Measurements from ENCODE around the gene CCNL2.

Gene CCNL2

GRCh38 chr1:1381294-1381693, 17.8 kb downstream of the CCNL2 start:
- Histone ChIP-seq H4K20me1 (ENCODE audit: insufficient read depth, low read length) (no peaks in the 10 kb centered on the region), H3K4me2 (ENCODE audit: low read length) (no peak overlapping the region), H3K36me3 (replicated peaks; ENCODE audit: low read depth, low read length) (peaks cover 32% of the 10 kb centered on the region), H3K9ac (ENCODE audit: low read length) (no peak overlapping the region), H3K9me3 (ENCODE audit: insufficient read depth, low read length) (no peaks in the 10 kb centered on the region), H3K27me3 (ENCODE audit: low read depth, low read length) (no peaks in the 10 kb centered on the region), H3K27ac (ENCODE audit: low read length) (no peak overlapping the region), H3K4me3 (ENCODE audit: low read length) (no peak overlapping the region), H3K4me1 (ENCODE audit: low read length) (peaks cover 2% of the 10 kb centered on the region), H3K79me2 (ENCODE audit: low read length) (peaks cover 25% of the 10 kb centered on the region), H2AFZ (ENCODE audit: low read depth, low read length) (no peak overlapping the region)
- TF ChIP-seq CTCF (IDR thresholded peaks at IDR 0.05; ENCODE audit: low read depth, low read length) (no peak), EZH2phosphoT487 (IDR thresholded peaks at IDR 0.05; ENCODE audit: low read depth) (no peak)

- Histone ChIP-seq H3K9me3 (ENCODE audit: insufficient read depth, low read length) (no peaks in the 10 kb centered on the region), H3K79me2 (ENCODE audit: low read length) (peaks cover 26% of the 10 kb centered on the region), H3K36me3 (replicated peaks; ENCODE audit: low read depth, low read length) (peaks cover 32% of the 10 kb centered on the region), H3K27me3 (ENCODE audit: low read depth, low read length) (no peaks in the 10 kb centered on the region), H3K4me3 (ENCODE audit: low read length) (no peak overlapping the region), H3K9ac (ENCODE audit: low read length) (no peak overlapping the region), H3K4me1 (ENCODE audit: low read length) (peaks cover 6% of the 10 kb centered on the region), H3K27ac (ENCODE audit: low read length) (no peak overlapping the region), H2AFZ (ENCODE audit: low read depth, low read length) (no peak overlapping the region), H4K20me1 (ENCODE audit: insufficient read depth, low read length) (no peaks in the 10 kb centered on the region), H3K4me2 (ENCODE audit: low read length) (no peak overlapping the region)
- TF ChIP-seq EZH2phosphoT487 (IDR thresholded peaks at IDR 0.05; ENCODE audit: low read depth) (no peak), CTCF (IDR thresholded peaks at IDR 0.05; ENCODE audit: low read depth, low read length) (no peak)
Observed at GRCh38 chr1:1380860-1381259, 18.3 kb downstream of the CCNL2 start.

GRCh38 chr1:1377540-1378205, 21.5 kb downstream of the CCNL2 start:
- Histone ChIP-seq H3K79me2 (ENCODE audit: low read length) (peaks cover 42% of the 10 kb centered on the region), H3K27me3 (ENCODE audit: low read depth, low read length) (no peaks in the 10 kb centered on the region), H4K20me1 (ENCODE audit: insufficient read depth, low read length) (no peaks in the 10 kb centered on the region), H3K9me3 (ENCODE audit: insufficient read depth, low read length) (no peaks in the 10 kb centered on the region), H2AFZ (ENCODE audit: low read depth, low read length) (no peak overlapping the region), H3K4me1 (ENCODE audit: low read length) (peaks cover 17% of the 10 kb centered on the region), H3K4me3 (ENCODE audit: low read length) (no peak overlapping the region), H3K9ac (ENCODE audit: low read length) (no peak overlapping the region), H3K36me3 (replicated peaks; ENCODE audit: low read depth, low read length) (peaks cover 25% of the 10 kb centered on the region), H3K27ac (ENCODE audit: low read length) (no peak overlapping the region), H3K4me2 (ENCODE audit: low read length) (no peak overlapping the region)
- TF ChIP-seq EZH2phosphoT487 (IDR thresholded peaks at IDR 0.05; ENCODE audit: low read depth) (no peak), CTCF (IDR thresholded peaks at IDR 0.05; ENCODE audit: low read depth, low read length) (no peak)

- H3K9ac ChIP-seq (ENCODE audit: low read length): no peak overlapping the region
Observed at GRCh38 chr1:1376551-1377226, 22.4 kb downstream of the CCNL2 start.

More at GRCh38 chr1:1376551-1377226, 22.4 kb downstream of the CCNL2 start:
- no peaks in the 10 kb centered on the region for H3K9me3 ChIP-seq (ENCODE audit: insufficient read depth, low read length)
- H3K4me2 ChIP-seq (ENCODE audit: low read length): peak overlapping the region; percentile 58
- H3K4me3 ChIP-seq (ENCODE audit: low read length): peak overlapping the region; percentile 92
- H3K27me3 ChIP-seq (ENCODE audit: low read depth, low read length): no peaks in the 10 kb centered on the region
- 0 out of 2 replicates have a peak overlapping the region, but pooled peaks have one; percentile 8 for H3K27ac ChIP-seq (ENCODE audit: low read length)
- TF ChIP-seq EZH2phosphoT487 (IDR thresholded peaks at IDR 0.05; ENCODE audit: low read depth) (no peak), CTCF (IDR thresholded peaks at IDR 0.05; ENCODE audit: low read depth, low read length) (no peak)
- H3K79me2 ChIP-seq (ENCODE audit: low read length): peaks cover 41% of the 10 kb centered on the region
- H2AFZ ChIP-seq (ENCODE audit: low read depth, low read length): no peak overlapping the region
- H3K4me1 ChIP-seq (ENCODE audit: low read length): peaks cover 23% of the 10 kb centered on the region
- no peaks in the 10 kb centered on the region for H4K20me1 ChIP-seq (ENCODE audit: insufficient read depth, low read length)
- H3K36me3 ChIP-seq (replicated peaks; ENCODE audit: low read depth, low read length): peaks cover 22% of the 10 kb centered on the region
